Stomach smooth muscle (tissue), 2 donors: Measurements from ENCODE around the gene LRIT1.
"Not testable (repeated sequence)": the region's sequence is repeated elsewhere in the genome, so short reads cannot be mapped to it uniquely, and the experiment has no call there.

Experiments used
- H3K27ac ChIP-seq: one replicate; pipeline ENCODE4 v1.7.0; 2013; ENCODE audit warnings: mild to moderate bottlenecking, low read length, inconsistent platforms
- H3K27me3 ChIP-seq, 2 donors: one replicate each; pipeline ENCODE4 v1.7.0; 2013; ENCODE audit warnings: low read length in 2 of 2; ENCODE audit not compliant: insufficient read depth in 2 of 2, control insufficient read depth in 1 of 2
- H3K36me3 ChIP-seq, 2 donors: one replicate each; pipeline ENCODE4 v1.7.0; 2013; ENCODE audit warnings: low read length in 2 of 2; ENCODE audit not compliant: control insufficient read depth in 2 of 2, insufficient read depth in 2 of 2
- H3K4me1 ChIP-seq: one replicate; pipeline ENCODE4 v1.7.0; 2013; ENCODE audit warnings: low read length; ENCODE audit not compliant: control insufficient read depth, insufficient read depth
- H3K4me3 ChIP-seq, 2 donors: one replicate each; pipeline ENCODE4 v1.7.0; 2013; ENCODE audit warnings: low read length in 2 of 2
- H3K9ac ChIP-seq, 2 donors: one replicate each; pipeline ENCODE4 v1.7.0; 2013; ENCODE audit warnings: low read length in 2 of 2, mild to moderate bottlenecking in 1 of 2
- H3K9me3 ChIP-seq, 2 donors: one replicate each; pipeline ENCODE4 v1.7.0; 2013; ENCODE audit warnings: low read length in 2 of 2; ENCODE audit not compliant: control insufficient read depth in 2 of 2
- donor health status: healthy.
- donor health status: Pancreatic carcinoma.

LRIT1 gene, protein sequence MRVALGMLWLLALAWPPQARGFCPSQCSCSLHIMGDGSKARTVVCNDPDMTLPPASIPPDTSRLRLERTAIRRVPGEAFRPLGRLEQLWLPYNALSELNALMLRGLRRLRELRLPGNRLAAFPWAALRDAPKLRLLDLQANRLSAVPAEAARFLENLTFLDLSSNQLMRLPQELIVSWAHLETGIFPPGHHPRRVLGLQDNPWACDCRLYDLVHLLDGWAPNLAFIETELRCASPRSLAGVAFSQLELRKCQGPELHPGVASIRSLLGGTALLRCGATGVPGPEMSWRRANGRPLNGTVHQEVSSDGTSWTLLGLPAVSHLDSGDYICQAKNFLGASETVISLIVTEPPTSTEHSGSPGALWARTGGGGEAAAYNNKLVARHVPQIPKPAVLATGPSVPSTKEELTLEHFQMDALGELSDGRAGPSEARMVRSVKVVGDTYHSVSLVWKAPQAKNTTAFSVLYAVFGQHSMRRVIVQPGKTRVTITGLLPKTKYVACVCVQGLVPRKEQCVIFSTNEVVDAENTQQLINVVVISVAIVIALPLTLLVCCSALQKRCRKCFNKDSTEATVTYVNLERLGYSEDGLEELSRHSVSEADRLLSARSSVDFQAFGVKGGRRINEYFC

GRCh38 chr10:84241185-84241790 lies at the start of gene LRIT1:
Gene LRIT1 (minus strand): TSS chr10:84241546. CDS start chr10:84241439, 107 bp downstream.
- no peaks in the 10 kb centered on the region for H3K36me3 ChIP-seq
- H3K4me3 ChIP-seq: no peak within 1 kb of the TSS
- H3K27me3 ChIP-seq: peaks cover 10% of the 10 kb centered on the region in 2 donors
- H3K9me3 ChIP-seq: no peaks in the 10 kb centered on the region
- no peak within 1 kb of the TSS for H3K27ac ChIP-seq
- H3K9ac ChIP-seq: no peak within 1 kb of the TSS
- peaks cover 6% of the 10 kb centered on the region for H3K4me1 ChIP-seq

DNA sequence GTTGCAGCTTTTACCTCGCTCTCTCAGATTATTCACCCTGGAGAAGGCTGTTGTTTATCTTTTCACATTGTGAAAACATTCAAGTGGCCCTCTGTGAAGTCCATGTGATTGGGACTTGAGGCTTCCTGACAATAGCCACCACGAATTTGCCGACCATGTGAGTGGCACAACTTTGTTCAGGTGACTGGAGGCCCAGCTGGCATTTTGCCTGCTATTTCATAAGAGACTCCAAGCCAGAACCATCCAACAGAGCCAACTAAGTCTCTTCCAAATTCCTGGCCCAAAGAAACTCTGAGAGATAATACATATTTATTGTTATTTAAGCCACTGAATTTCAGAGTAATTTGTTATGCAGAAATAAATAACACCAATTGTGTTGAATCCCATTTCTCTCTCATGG lies 48.9 kb upstream of the LRIT1 start:
- Histone ChIP-seq H3K27ac (no peak overlapping the region), H3K9me3 (no peaks in the 10 kb centered on the region), H3K4me1 (no peaks in the 10 kb centered on the region), H3K4me3 (no peak overlapping the region), H3K36me3 (no peaks in the 10 kb centered on the region), H3K27me3 (no peaks in the 10 kb centered on the region), H3K9ac (no peak overlapping the region)

GRCh38 chr10:84289521-84290200 lies 48.3 kb upstream of the LRIT1 start:
- H3K36me3 ChIP-seq: no peaks in the 10 kb centered on the region
- no peaks in the 10 kb centered on the region for H3K27me3 ChIP-seq
- no peak overlapping the region for H3K27ac ChIP-seq
- no peaks in the 10 kb centered on the region for H3K9me3 ChIP-seq
- no peak overlapping the region for H3K4me3 ChIP-seq
- no peak overlapping the region for H3K9ac ChIP-seq
- no peaks in the 10 kb centered on the region for H3K4me1 ChIP-seq

- H3K27ac ChIP-seq: no peak overlapping the region
- no peaks in the 10 kb centered on the region for H3K36me3 ChIP-seq
- H3K9ac ChIP-seq: no peak overlapping the region
- no peak overlapping the region for H3K4me3 ChIP-seq
- no peaks in the 10 kb centered on the region for H3K27me3 ChIP-seq
- H3K4me1 ChIP-seq: no peaks in the 10 kb centered on the region
- no peaks in the 10 kb centered on the region for H3K9me3 ChIP-seq
These were observed 46.8 kb upstream of the LRIT1 start for GRCh38 chr10:84288151-84288550.

- no peaks in the 10 kb centered on the region for H3K9me3 ChIP-seq
- no peaks in the 10 kb centered on the region for H3K27me3 ChIP-seq
- H3K4me3 ChIP-seq: no peak overlapping the region
- no peak overlapping the region for H3K9ac ChIP-seq
- no peaks in the 10 kb centered on the region for H3K4me1 ChIP-seq
- H3K36me3 ChIP-seq: no peaks in the 10 kb centered on the region
- H3K27ac ChIP-seq: no peak overlapping the region
These were observed 45.3 kb upstream of the LRIT1 start for GRCh38 chr10:84286695-84287094.

GRCh38 chr10:84279876-84280475 lies 38.6 kb upstream of the LRIT1 start:
- H3K4me3 ChIP-seq, H3K9ac ChIP-seq, H3K27me3 ChIP-seq, H3K27ac ChIP-seq, H3K36me3 ChIP-seq, H3K9me3 ChIP-seq, H3K4me1 ChIP-seq: not testable (repeated sequence)

GRCh38 chr10:84270708-84271107 lies 29.4 kb upstream of the LRIT1 start:
- Histone ChIP-seq H3K9ac (no peak overlapping the region), H3K4me1 (no peaks in the 10 kb centered on the region), H3K27ac (no peak overlapping the region), H3K36me3 (no peaks in the 10 kb centered on the region), H3K4me3 (no peak overlapping the region), H3K9me3 (no peaks in the 10 kb centered on the region), H3K27me3 (peaks cover 2 to 16% of the 10 kb centered on the region in 2 donors)

GRCh38 chr10:84269773-84270172 lies 28.4 kb upstream of the LRIT1 start:
- Histone ChIP-seq H3K36me3 (no peaks in the 10 kb centered on the region), H3K9me3 (no peaks in the 10 kb centered on the region), H3K9ac (no peak overlapping the region), H3K27me3 (peaks cover 2 to 16% of the 10 kb centered on the region in 2 donors), H3K4me3 (no peak overlapping the region), H3K4me1 (no peaks in the 10 kb centered on the region), H3K27ac (no peak overlapping the region)

DNA sequence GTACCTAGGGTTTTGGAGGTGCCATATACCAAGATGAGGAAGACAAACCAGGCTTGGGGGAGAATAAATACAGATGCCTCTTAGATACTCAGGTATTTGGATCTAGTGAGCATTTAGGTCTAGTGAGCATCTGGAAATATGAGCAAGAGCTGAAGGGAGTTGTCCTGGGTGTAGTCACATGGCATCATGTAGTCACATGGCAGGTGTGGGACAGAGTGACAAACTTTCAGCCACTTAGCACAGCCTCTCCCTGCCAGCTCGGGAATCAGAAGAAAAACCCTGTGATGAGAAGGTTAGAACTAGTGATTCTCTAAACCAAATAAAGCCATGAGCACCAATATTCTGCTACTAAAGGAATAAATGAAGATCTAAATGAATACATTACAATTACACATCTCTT lies 27.8 kb upstream of the LRIT1 start:
- Histone ChIP-seq H3K27me3 (peaks cover 2 to 16% of the 10 kb centered on the region in 2 donors), H3K9me3 (no peaks in the 10 kb centered on the region), H3K9ac (no peak overlapping the region), H3K27ac (no peak overlapping the region), H3K4me3 (no peak overlapping the region), H3K4me1 (no peaks in the 10 kb centered on the region), H3K36me3 (no peaks in the 10 kb centered on the region)

GRCh38 chr10:84267503-84268126 lies 26.3 kb upstream of the LRIT1 start:
- no peak overlapping the region for H3K4me3 ChIP-seq
- H3K27ac ChIP-seq: no peak overlapping the region
- no peaks in the 10 kb centered on the region for H3K36me3 ChIP-seq
- no peak overlapping the region for H3K9ac ChIP-seq
- peaks cover 2 to 19% of the 10 kb centered on the region in 2 donors for H3K27me3 ChIP-seq
- no peaks in the 10 kb centered on the region for H3K4me1 ChIP-seq
- H3K9me3 ChIP-seq: no peaks in the 10 kb centered on the region
